UCSD-AML1 (cell line): ENCODE data around the gene RGS17.
"Not testable (repeated sequence)": the region's sequence is repeated elsewhere in the genome, so short reads cannot be mapped to it uniquely, and the experiment has no call there.

ENCODE experiments used
- DNase-seq: peaks from one replicate; lab custom pipeline; 2025; ENCODE audit not compliant: unreplicated experiment; lab: John Stamatoyannopoulos, UW

RGS17 gene

GRCh38 chr6:153131037-153131981 lies at the start of gene RGS17:
Gene RGS17, minus strand, starts transcription at chr6:153131282. Its CDS starts 87,264 bp downstream, at chr6:153044018.
- no peak for DNase-seq

- DNase-seq: no peak
Measured at GRCh38 chr6:153172815-153173214, 41.7 kb upstream of the RGS17 start.

GRCh38 chr6:153170511-153170910 lies 39.4 kb upstream of the RGS17 start:
- DNase-seq: no peak

- DNase-seq: no peak
Measured at GRCh38 chr6:153167907-153168306, 36.8 kb upstream of the RGS17 start.

- no peak for DNase-seq
Measured at GRCh38 chr6:153167061-153167891, 36.2 kb upstream of the RGS17 start.

- no peak for DNase-seq
Measured at GRCh38 chr6:153162646-153163045, 31.6 kb upstream of the RGS17 start.

GRCh38 chr6:153162172-153162571 lies 31.1 kb upstream of the RGS17 start:
- DNase-seq: no peak

- DNase-seq: no peak
Measured at GRCh38 chr6:153160221-153160620, 29.1 kb upstream of the RGS17 start.

GRCh38 chr6:153150752-153151440 lies 19.8 kb upstream of the RGS17 start:
- DNase-seq: no peak

GRCh38 chr6:153150371-153150751 lies 19.3 kb upstream of the RGS17 start:
- DNase-seq: no peak

- DNase-seq: no peak
Measured at GRCh38 chr6:153149891-153150290, 18.8 kb upstream of the RGS17 start.

- DNase-seq: no peak
Measured at GRCh38 chr6:153146413-153146812, 15.3 kb upstream of the RGS17 start.

GRCh38 chr6:153145591-153145990 lies 14.5 kb upstream of the RGS17 start:
- no peak for DNase-seq

- DNase-seq: no peak
Measured at GRCh38 chr6:153143200-153143599, 12.1 kb upstream of the RGS17 start.

GRCh38 chr6:153140299-153140698 lies 9.2 kb upstream of the RGS17 start:
- no peak for DNase-seq

- no peak for DNase-seq
Measured at GRCh38 chr6:153138930-153139329, 7.8 kb upstream of the RGS17 start.

- no peak for DNase-seq
Measured at GRCh38 chr6:153135681-153136080, 4.6 kb upstream of the RGS17 start.

- DNase-seq: not testable (repeated sequence)
Measured at GRCh38 chr6:153133667-153134066, 2.6 kb upstream of the RGS17 start.

- DNase-seq: no peak
Measured at GRCh38 chr6:153130515-153131036, 506 bp downstream of the RGS17 start.

GRCh38 chr6:153129873-153130514 lies 1.1 kb downstream of the RGS17 start:
- DNase-seq: no peak

GRCh38 chr6:153126218-153126617 lies 4.9 kb downstream of the RGS17 start:
- DNase-seq: no peak
